K562 (cell line): ENCODE data around the gene NOP14. TPM values are rescaled to one million over a fixed set of nuclear protein-coding genes. Genes with fewer than 3 reads are reported as not detected.
A peak's percentile ranks its signal among the peaks of the same experiment; 100 is the strongest.

ENCODE experiments used
- ATAC-seq: fragments of 200-7000 bp; cut with Tn5 transposase; 3 replicates; pipeline ENCODE4 v1.9.1; 2020; ENCODE audit warnings: moderate library complexity
- Bru-seq: library from RNA; stranded (reverse); fragments of 400-500 nt; gene quantifications from one replicate; lab custom pipeline; 2021; lab: Mats Ljungman, UMichigan
- BruChase-seq, 2 experiments: library from RNA; stranded (reverse); fragments of 400-500 nt; gene quantifications; one replicate each; lab custom pipeline; 2021; lab: Mats Ljungman, UMichigan
- BruUV-seq: library from RNA; stranded (reverse); fragments of 400-500 nt; replicated peaks from 2 replicates; lab custom pipeline; 2021; lab: Mats Ljungman, UMichigan
- CTCF ChIA-PET: fragments of 300-600 bp; formaldehyde crosslinking; extraction: SDS; loops from one replicate; lab custom pipeline; 2021; ENCODE audit warnings: low intra/inter-chr PET ratio; lab: Yijun Ruan, JAX
- POLR2A ChIA-PET: fragments of 300-600, 350-650 bp; sonication (Branson Sonifier 250); formaldehyde crosslinking; extraction: SDS; loops from one replicate; lab custom pipeline; 2021; ENCODE audit warnings: antibody characterized with exemption, inconsistent platforms; lab: Yijun Ruan, JAX
- DNase-seq, 4 experiments: peaks; one replicate each; pipeline versions ENCODE4 v3.0.0 to v3.0.0-alpha.2; 2011 to 2018; ENCODE audit warnings: low spot score in 3 of 4, mixed read lengths in 3 of 4; ENCODE audit errors: extremely low read depth in 1 of 4
- FAIRE-seq: peaks from 2 replicates; lab custom pipeline; 2011; peaks lifted over from hg19 to GRCh38; lab: Jason Lieb, UNC
- H2AFZ ChIP-seq: 2 replicates; pipeline ENCODE4 v1.6.0; 2011; ENCODE audit warnings: low read depth, low read length, control low read depth, inconsistent platforms
- H3K27ac ChIP-seq: fragments of 200-600 bp; 3 replicates; pipeline ENCODE4 v1.8.0; 2011; ENCODE audit warnings: low read depth, mild to moderate bottlenecking, control low read depth, inconsistent platforms, low read length, moderate library complexity, mixed read lengths; ENCODE audit errors: extremely low read depth
- H3K27me3 ChIP-seq, 2 experiments: fragments of 300-600 bp in 1 of 2; 2 replicates in 1 of 2; 3 replicates in 1 of 2; pipeline versions ENCODE4 v1.6.0 to v1.8.0; 2011; ENCODE audit warnings: inconsistent platforms in 2 of 2, low read length in 2 of 2, mild to moderate bottlenecking in 1 of 2, mixed read lengths in 1 of 2, moderate library complexity in 1 of 2; ENCODE audit not compliant: control insufficient read depth in 2 of 2, insufficient read depth in 2 of 2
- H3K36me3 ChIP-seq: fragments of 300-600 bp; 3 replicates; pipeline ENCODE4 v1.8.0; 2011; ENCODE audit warnings: mild to moderate bottlenecking, low read length, inconsistent platforms; ENCODE audit not compliant: control insufficient read depth, insufficient read depth
- H3K4me1 ChIP-seq, 2 experiments: fragments of 200-600 bp in 1 of 2; replicated peaks in 1 of 2; 2 replicates in 1 of 2; 3 replicates in 1 of 2; pipeline versions ENCODE4 v1.5.1 to v1.8.0; 2011; ENCODE audit warnings: inconsistent platforms in 2 of 2, low read length in 2 of 2, mild to moderate bottlenecking in 1 of 2, mixed read lengths in 1 of 2, moderate library complexity in 1 of 2; ENCODE audit not compliant: control insufficient read depth in 2 of 2, insufficient read depth in 2 of 2
- H3K4me2 ChIP-seq: 2 replicates; pipeline ENCODE4 v1.6.1; 2011; ENCODE audit warnings: low read length, control low read depth, inconsistent platforms, mixed read lengths; ENCODE audit not compliant: insufficient read depth
- H3K4me3 ChIP-seq: fragments of 200-600 bp; sonication (generic), shearing (Covaris generic); 2 replicates; pipeline ENCODE4 v1.5.1; 2016; ENCODE audit warnings: control low read depth, inconsistent platforms
- H3K79me2 ChIP-seq: fragments of 200-600 bp; 3 replicates; pipeline ENCODE4 v1.8.0; 2011; ENCODE audit warnings: low read length, inconsistent platforms; ENCODE audit not compliant: control insufficient read depth, insufficient read depth
- H3K9ac ChIP-seq, 2 experiments: 2 replicates each; pipeline versions ENCODE4 v1.6.0 to v1.6.1; 2011; ENCODE audit warnings: low read depth in 2 of 2, low read length in 2 of 2, control low read depth in 1 of 2, inconsistent platforms in 1 of 2, mild to moderate bottlenecking in 1 of 2, mixed read lengths in 1 of 2; ENCODE audit not compliant: insufficient read depth in 1 of 2
- H3K9me1 ChIP-seq: one replicate; pipeline ENCODE4 v1.6.0; 2011; ENCODE audit warnings: inconsistent platforms, mild to moderate bottlenecking, low read length, moderate library complexity; ENCODE audit not compliant: control insufficient read depth, insufficient read depth
- H3K9me3 ChIP-seq: replicated peaks from 2 replicates; pipeline ENCODE4 v1.5.1; 2011; ENCODE audit warnings: low read depth, low read length, inconsistent platforms; ENCODE audit not compliant: control insufficient read depth, insufficient read depth
- H4K20me1 ChIP-seq: replicated peaks from 2 replicates; pipeline ENCODE4 v1.6.1; 2011; ENCODE audit warnings: low read length, inconsistent platforms, mixed read lengths; ENCODE audit not compliant: control insufficient read depth, insufficient read depth
- REST ChIP-seq, 2 experiments: fragments of 450-650 bp; formaldehyde crosslinking in 1 of 2; IDR thresholded peaks; 2 replicates each; pipeline versions ENCODE4 v1.4.0 to v1.6.1; 2014 to 2020; ENCODE audit warnings: mild to moderate bottlenecking in 2 of 2, borderline replicate concordance in 1 of 2, low read depth in 1 of 2
- WGBS: fragments of 100-300 bp; shearing (Covaris generic); methylation state at CpG from one replicate; pipeline ENCODE4 v1.1.6; 2016; ENCODE audit warnings: low coverage, mixed read lengths; ENCODE audit not compliant: insufficient coverage; ENCODE audit errors: missing lambda C conversion rate; 5-methylcytosine and 5-hydroxymethylcytosine counted together
- in situ Hi-C: fragments of 300-500 bp; cut with MboI; formaldehyde crosslinking; loops from 4 replicates; pipeline ENCODE4 v1.15.0; 2018; ENCODE audit warnings: inconsistent platforms, mixed read lengths
- intact Hi-C: fragments of 100-400 bp; cut with micrococcal nuclease; formaldehyde crosslinking; loops from 2 replicates; pipeline ENCODE4 v1.14.2; 2022
- long read RNA-seq, 3 experiments: library from polyadenylated mRNA in 2 of 3; library from RNA in 1 of 3; unstranded in 2 of 3; stranded (forward) in 1 of 3; transcript quantifications; one replicate each; pipeline ENCODE4 v2.0.0, GENCODE V29; 2019 to 2022
- polyA minus RNA-seq, 3 experiments: library from RNA; depleted of rRNA, polyadenylated mRNA; stranded (reverse); fragments of >200 nt; gene quantifications; 2 replicates each; pipeline ENCODE4 v1.2.3, GENCODE V29; 2011
- polyA plus RNA-seq, 8 experiments: library from polyadenylated mRNA; depleted of rRNA in 4 of 8; stranded (reverse) in 5 of 8; unstranded in 3 of 8; fragments of >200 nt; fragmentation: Nextera tagmentation in 2 of 8; fragmentation: Illumina TruSeq in 1 of 8; extraction: Ambion mirVana in 2 of 8; extraction: Trizol in 1 of 8; gene quantifications; 2 replicates each; pipeline versions ENCODE4 v1.2.1 to v1.2.3, GENCODE V29; 2011 to 2014; ENCODE audit warnings: inconsistent platforms in 1 of 8, missing spikeins in 1 of 8
- total RNA-seq, 7 experiments: library from RNA; depleted of rRNA in 6 of 7; stranded (reverse); fragments of >200 nt in 6 of 7; fragmentation: Illumina TruSeq in 2 of 7; extraction: Trizol in 2 of 7; gene quantifications; 2 replicates each; pipeline versions ENCODE4 v1.2.1 to v1.2.3, GENCODE V29; 2011 to 2021; ENCODE audit warnings: low replicate concordance in 1 of 7

The NOP14 gene
- total RNA-seq (2011; cell fraction: chromatin; rRNA removed; ENCODE audit: low replicate concordance): 31.1 and 38.1 TPM in 2 replicates
- total RNA-seq (2011; cell fraction: nucleolus; rRNA removed): 16.3 and 18.0 TPM in 2 replicates
- total RNA-seq (2011; cell fraction: nucleoplasm; rRNA removed): 15.6 and 17.2 TPM in 2 replicates
- total RNA-seq (2014; rRNA removed) (50.9 and 56.1 TPM in 2 replicates), total RNA-seq (2014; rRNA removed; fragmentation: Illumina TruSeq; extraction: Trizol) (53.8 and 55.0 TPM in 2 replicates), total RNA-seq (2015; rRNA removed; fragmentation: Illumina TruSeq; extraction: Trizol) (61.1 and 61.7 TPM in 2 replicates), total RNA-seq (2021) (69.8 and 76.0 TPM in 2 replicates), polyA plus RNA-seq (2011; rRNA removed) (13.4 and 15.2 TPM in 2 replicates), polyA plus RNA-seq (2014; fragmentation: Illumina TruSeq; extraction: Trizol) (62.1 and 62.4 TPM in 2 replicates), polyA plus RNA-seq (2014; fragmentation: Nextera tagmentation; extraction: Ambion mirVana) (10 to 100 TPM; 12.7 to 12.9 TPM), polyA plus RNA-seq (2014; rRNA removed) (30.1 and 33.3 TPM in 2 replicates), polyA minus RNA-seq (2011; rRNA and poly(A)+ RNA removed) (32.6 and 36.6 TPM in 2 replicates), Bru-seq, nascent RNA (percentile 82 among the genes with signal in this experiment), BruChase-seq, experiment 1, labeled RNA remaining after a 2-hour chase (percentile 82 among the genes with signal in this experiment), BruChase-seq, experiment 2, labeled RNA remaining after a 6-hour chase (percentile 86 among the genes with signal in this experiment)
- 9.5 and 9.6 TPM in 2 replicates for polyA plus RNA-seq (2011; cell fraction: cytosol; rRNA removed)
- polyA plus RNA-seq (2011; cell fraction: nucleus; rRNA removed): 22.6 and 28.3 TPM in 2 replicates
- polyA plus RNA-seq (2012): 43.6 and 52.5 TPM in 2 replicates
- 25.7 and 27.8 TPM in 2 replicates for polyA minus RNA-seq (2011; cell fraction: cytosol; rRNA and poly(A)+ RNA removed)
- 11.3 and 11.9 TPM in 2 replicates for polyA minus RNA-seq (2011; cell fraction: nucleus; rRNA and poly(A)+ RNA removed)
- long read RNA-seq, experiment 1, transcript NOP14-201 (19 exons, 2,889 nt): major isoform, 82 of 221 reads
- long read RNA-seq, experiment 1, transcript NOP14-203 (18 exons, 3,538 nt): minor isoform, 41 of 221 reads
- long read RNA-seq, experiment 1, partial matches to known transcripts: 35 of 221 reads
- long read RNA-seq, experiment 1, other reads (novel, unspliced or antisense): 60 of 221 reads
- long read RNA-seq, experiment 2, partial matches to known transcripts: 61 of 70 reads
- long read RNA-seq, experiment 2, other reads (novel, unspliced or antisense): 2 of 70 reads
- long read RNA-seq, experiment 3, transcript NOP14-201 (19 exons, 2,889 nt): major isoform, 6 of 32 reads
- long read RNA-seq, experiment 3, transcript NOP14-203 (18 exons, 3,538 nt): major isoform, 6 of 32 reads
- long read RNA-seq, experiment 3, partial matches to known transcripts: 19 of 32 reads
- long read RNA-seq, experiment 3, other reads (novel, unspliced or antisense): 1 of 32 reads

GRCh38 chr4:2963175-2963965, at the start of gene NOP14, which contains the start of gene GRK4:
TSS of gene NOP14 (minus strand) at chr4:2963406. CDS start at chr4:2963319, 87 bp downstream.
TSS of gene GRK4 (plus strand) at chr4:2963571. CDS start at chr4:2964071, 500 bp downstream.
- Histone ChIP-seq H3K4me2 (peak within 1 kb of the TSS; percentile 82), H3K9ac (peak within 1 kb of the TSS; percentile 90 to 100), H3K27ac (peak within 1 kb of the TSS; percentile 91), H3K4me3 (peak within 1 kb of the TSS; percentile 90), H4K20me1 (peaks cover 11% of the 10 kb centered on the region), H3K36me3 (peaks cover 25% of the 10 kb centered on the region), H3K9me1 (no peaks in the 10 kb centered on the region), H2AFZ (peak within 1 kb of the TSS; percentile 93), H3K79me2 (peaks cover 50% of the 10 kb centered on the region), H3K4me1 (peaks cover 20 to 24% of the 10 kb centered on the region in 2 experiments; a peak in 4 of 5 replicates), H3K27me3 (no peaks in the 10 kb centered on the region), H3K9me3 (no peaks in the 10 kb centered on the region)
- under 1% methylated on average over 83 of the region's 105 CpGs for WGBS
- ChIA-PET CTCF (interaction anchor here (0.8 kb wide), 1 partner anchor 173 kb away, joined by 3 read pairs; no protein-coding TSS in a partner anchor), POLR2A (interaction anchor here (0.5 to 3.5 kb wide), 11 partner anchors 10 to 1095 kb away, joined by 3 to 30 read pairs (median 4); no protein-coding TSS in a partner anchor)
- in situ Hi-C loops: no loop called here
- ATAC-seq: peak; percentile 94
- peak; percentile 96 for FAIRE-seq
- DNase-seq: peak; percentile 90 to 99 (median 92)
- intact Hi-C loops: no loop called here
- BruUV-seq: no TSS peak
- no peak; the same call in 1 of the 2 replicates for TF ChIP-seq REST (IDR thresholded peaks at IDR 0.05; ENCODE audit: borderline replicate concordance)
- TF ChIP-seq REST (CRISPR knock-in tag; IDR thresholded peaks at IDR 0.05; ENCODE audit: low read depth): no peak; the same call in 1 of the 2 replicates
